OCI-LY7 (cell line): ENCODE measurements around the gene MAEL. TPM values are rescaled to one million over a fixed set of nuclear protein-coding genes. Genes with fewer than 3 reads are reported as not detected.

ENCODE experiments used
- BruUV-seq: library from RNA; stranded (reverse); fragments of 400-500 nt; replicated peaks from 2 replicates; lab custom pipeline; 2021; lab: Mats Ljungman, UMichigan
- CTCF ChIA-PET: fragments of 300-600 bp; sonication (Branson Sonifier 250); formaldehyde crosslinking; loops from one replicate; lab custom pipeline; 2022; ENCODE audit warnings: antibody characterized with exemption; ENCODE audit not compliant: unreplicated experiment; lab: Charles Lee
- POLR2A ChIA-PET: fragments of 300-600 bp; sonication (Branson Sonifier 250); formaldehyde crosslinking; loops from one replicate; lab custom pipeline; 2022; ENCODE audit warnings: antibody characterized with exemption; lab: Charles Lee
- DNase-seq: peaks from one replicate; pipeline ENCODE4 v3.0.0-alpha.2; 2015; ENCODE audit warnings: low spot score
- H2AFZ ChIP-seq: fragments of 200-600 bp; sonication (generic), shearing (Covaris generic); 2 replicates; pipeline ENCODE4 v1.6.1; 2014; ENCODE audit warnings: mild to moderate bottlenecking, antibody characterized with exemption, low read length, moderate library complexity
- H3K27ac ChIP-seq: fragments of 200-600 bp; sonication (generic); 2 replicates; pipeline ENCODE4 v1.5.1; 2014; ENCODE audit warnings: mixed run types, low read depth, mild to moderate bottlenecking, moderate library complexity, low read length, inconsistent platforms; ENCODE audit not compliant: poor library complexity, severe bottlenecking
- H3K36me3 ChIP-seq: fragments of 200-600 bp; sonication (generic); 2 replicates; pipeline ENCODE4 v1.6.1; 2014; ENCODE audit warnings: mild to moderate bottlenecking, antibody characterized with exemption, low read length, moderate library complexity, mixed read lengths; ENCODE audit not compliant: insufficient read depth
- H3K4me1 ChIP-seq: fragments of 200-600 bp; sonication (generic); 2 replicates; pipeline ENCODE4 v1.5.1; 2014; ENCODE audit warnings: mild to moderate bottlenecking, low read length; ENCODE audit not compliant: insufficient read depth, poor library complexity, severe bottlenecking
- H3K4me2 ChIP-seq: fragments of 200-600 bp; sonication (generic); 2 replicates; pipeline ENCODE4 v1.6.1; 2014; ENCODE audit warnings: mild to moderate bottlenecking, low read length
- H3K4me3 ChIP-seq: fragments of 200-600 bp; sonication (generic); 2 replicates; pipeline ENCODE4 v1.5.1; 2014; ENCODE audit warnings: mild to moderate bottlenecking, low read depth, low read length; ENCODE audit not compliant: poor library complexity, severe bottlenecking
- H3K79me2 ChIP-seq: fragments of 200-600 bp; sonication (generic); 2 replicates; pipeline ENCODE4 v1.6.1; 2016; ENCODE audit warnings: low read depth, mild to moderate bottlenecking, low read length, moderate library complexity, mixed read lengths; ENCODE audit not compliant: insufficient read depth
- H3K9me2 ChIP-seq: fragments of 200-600 bp; sonication (generic); 2 replicates; pipeline ENCODE4 v1.6.1; 2016; ENCODE audit warnings: mild to moderate bottlenecking, low read length, mixed read lengths; ENCODE audit not compliant: insufficient read depth
- H3K9me3 ChIP-seq: fragments of 200-600 bp; sonication (generic); 2 replicates; pipeline ENCODE4 v1.6.1; 2014; ENCODE audit warnings: mild to moderate bottlenecking, mixed run types, low read length, mixed read lengths
- H4K20me1 ChIP-seq: fragments of 200-600 bp; sonication (generic); 2 replicates; pipeline ENCODE4 v1.6.1; 2014; ENCODE audit warnings: mild to moderate bottlenecking, antibody characterized with exemption, low read length, moderate library complexity, mixed read lengths; ENCODE audit not compliant: insufficient read depth
- CTCF ChIP-seq: fragments of 200-600 bp; sonication (generic); conservative IDR thresholded peaks from 2 replicates; pipeline ENCODE4 v1.5.1; 2014; ENCODE audit warnings: mild to moderate bottlenecking, antibody characterized with exemption, low read length, moderate library complexity, mixed read lengths
- EZH2phosphoT487 ChIP-seq: fragments of 200-600 bp; sonication (generic); IDR thresholded peaks from 2 replicates; pipeline ENCODE4 v1.6.1; 2018; ENCODE audit warnings: low read depth, borderline replicate concordance, mild to moderate bottlenecking, mixed run types, antibody characterized with exemption, low read length, moderate library complexity, mixed read lengths
- intact Hi-C: fragments of 100-400 bp; cut with micrococcal nuclease; formaldehyde crosslinking; loops from one replicate; pipeline ENCODE4 v1.10.0; 2022; ENCODE audit not compliant: unreplicated experiment
- total RNA-seq, 2 experiments: library from RNA; depleted of rRNA in 1 of 2; stranded (reverse); fragments of >200 nt in 1 of 2; shearing (Covaris generic) in 1 of 2; gene quantifications; 2 replicates each; pipeline ENCODE4 v1.2.3, GENCODE V29; 2014 to 2022

Gene MAEL
- total RNA-seq, 2 experiments from 2014 or later, result not detected

- Histone ChIP-seq H4K20me1 (no peaks in the 10 kb centered on the region), H2AFZ (no peak overlapping the region), H3K4me1 (peaks cover 7% of the 10 kb centered on the region), H3K9me2 (no peaks in the 10 kb centered on the region), H3K36me3 (no peaks in the 10 kb centered on the region), H3K27ac (no peak overlapping the region), H3K79me2 (no peaks in the 10 kb centered on the region), H3K9me3 (no peaks in the 10 kb centered on the region), H3K4me3 (no peak overlapping the region), H3K4me2 (no peak overlapping the region)
- POLR2A ChIA-PET, result interaction anchor here (0.6 to 3.1 kb wide), 5 partner anchors 150 to 1242 kb away, joined by 3 to 18 read pairs (median 5); no protein-coding TSS in a partner anchor
- CTCF ChIA-PET, result interaction anchor here (0.6 to 6.5 kb wide), 5 partner anchors 10 to 388 kb away, joined by 3 to 105 read pairs (median 6); no protein-coding TSS in a partner anchor
- DNase-seq, result peak; percentile 35
- peak; percentile 60 for TF ChIP-seq CTCF
- TF ChIP-seq EZH2phosphoT487, result no peak
- no TSS peak for BruUV-seq
- intact Hi-C loops, result no loop called here
These were observed 71.3 kb downstream of the MAEL start for GRCh38 chr1:167060141-167061072.

DNA sequence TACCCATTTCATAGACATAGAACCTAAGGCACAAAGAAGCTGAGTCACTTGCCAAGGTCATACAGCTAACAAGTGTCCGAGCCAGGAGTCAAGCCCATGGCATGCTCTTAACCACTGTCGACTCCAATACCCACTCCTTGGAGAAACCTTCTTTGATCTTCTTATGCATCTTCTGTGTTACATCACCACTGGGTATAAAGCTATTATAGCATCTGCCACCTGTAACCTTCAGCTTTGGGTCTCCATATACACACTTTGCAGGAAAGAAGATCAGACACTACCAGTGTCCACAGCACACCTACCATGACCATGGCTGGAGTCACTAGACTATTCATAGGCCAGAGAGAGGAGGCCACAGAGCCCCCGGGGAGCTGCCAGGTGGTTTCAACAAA is 72.0 kb downstream of the MAEL start:
- Histone ChIP-seq H3K9me2 (no peaks in the 10 kb centered on the region), H3K9me3 (no peaks in the 10 kb centered on the region), H3K27ac (no peak overlapping the region), H4K20me1 (no peaks in the 10 kb centered on the region), H2AFZ (no peak overlapping the region), H3K4me3 (no peak overlapping the region), H3K79me2 (no peaks in the 10 kb centered on the region), H3K36me3 (no peaks in the 10 kb centered on the region), H3K4me2 (no peak overlapping the region), H3K4me1 (peaks cover 7% of the 10 kb centered on the region)
- CTCF ChIA-PET, result interaction anchor here (0.7 to 6.5 kb wide), 2 partner anchors 151 to 160 kb away, joined by 3 to 105 read pairs; no protein-coding TSS in a partner anchor
- POLR2A ChIA-PET, result interaction anchor here (0.6 to 2.8 kb wide), 5 partner anchors 151 to 1243 kb away, joined by 3 to 9 read pairs (median 5); partner anchors contain the start of gene TADA1
- intact Hi-C loops, result no loop called here
- TF ChIP-seq EZH2phosphoT487 (no peak), CTCF (no peak)
- BruUV-seq, result no TSS peak
- DNase-seq, result no peak
